PFSK-1 (cell line): Measurements from ENCODE around the gene ANP32D.

Experiments
- FOXP2 ChIP-seq: optimal IDR thresholded peaks from 2 replicates; pipeline ENCODE3; 2011; ENCODE audit warnings: borderline replicate concordance, control low read depth, inconsistent platforms; ENCODE audit not compliant: insufficient read depth; ENCODE audit errors: extremely low read length, extremely low read depth
- POLR2AphosphoS5 ChIP-seq: IDR thresholded peaks from 2 replicates; pipeline ENCODE4 v1.6.1; 2012; ENCODE audit warnings: low read depth, mild to moderate bottlenecking, control low read depth, low read length, moderate library complexity
- SIN3A ChIP-seq: IDR thresholded peaks from 2 replicates; pipeline ENCODE4 v1.6.1; 2012; ENCODE audit warnings: mild to moderate bottlenecking, low read length, moderate library complexity, borderline replicate concordance; ENCODE audit not compliant: insufficient read depth
- TAF1 ChIP-seq: IDR thresholded peaks from 2 replicates; pipeline ENCODE4 v1.6.1; 2012; ENCODE audit warnings: low read length, control low read depth, borderline replicate concordance; ENCODE audit not compliant: insufficient read depth
- TF ChIP-seq, protein P1 (sequence below), 2 experiments: IDR thresholded peaks; 2 replicates each; pipeline versions ENCODE4 v1.6.1 to v1.8.0; 2011 to 2012; ENCODE audit warnings: low read depth in 2 of 2, low read length in 2 of 2, control low read depth in 1 of 2, inconsistent platforms in 1 of 2, mild to moderate bottlenecking in 1 of 2, moderate library complexity in 1 of 2; ENCODE audit not compliant: insufficient read depth in 1 of 2

Gene ANP32D

GRCh38 chr12:48451372-48451771 is 21.0 kb upstream of the ANP32D start:
- TF ChIP-seq FOXP2 (no peak), POLR2AphosphoS5 (no peak), SIN3A (no peak), TAF1 (no peak)
- TF ChIP-seq, protein P1, sequence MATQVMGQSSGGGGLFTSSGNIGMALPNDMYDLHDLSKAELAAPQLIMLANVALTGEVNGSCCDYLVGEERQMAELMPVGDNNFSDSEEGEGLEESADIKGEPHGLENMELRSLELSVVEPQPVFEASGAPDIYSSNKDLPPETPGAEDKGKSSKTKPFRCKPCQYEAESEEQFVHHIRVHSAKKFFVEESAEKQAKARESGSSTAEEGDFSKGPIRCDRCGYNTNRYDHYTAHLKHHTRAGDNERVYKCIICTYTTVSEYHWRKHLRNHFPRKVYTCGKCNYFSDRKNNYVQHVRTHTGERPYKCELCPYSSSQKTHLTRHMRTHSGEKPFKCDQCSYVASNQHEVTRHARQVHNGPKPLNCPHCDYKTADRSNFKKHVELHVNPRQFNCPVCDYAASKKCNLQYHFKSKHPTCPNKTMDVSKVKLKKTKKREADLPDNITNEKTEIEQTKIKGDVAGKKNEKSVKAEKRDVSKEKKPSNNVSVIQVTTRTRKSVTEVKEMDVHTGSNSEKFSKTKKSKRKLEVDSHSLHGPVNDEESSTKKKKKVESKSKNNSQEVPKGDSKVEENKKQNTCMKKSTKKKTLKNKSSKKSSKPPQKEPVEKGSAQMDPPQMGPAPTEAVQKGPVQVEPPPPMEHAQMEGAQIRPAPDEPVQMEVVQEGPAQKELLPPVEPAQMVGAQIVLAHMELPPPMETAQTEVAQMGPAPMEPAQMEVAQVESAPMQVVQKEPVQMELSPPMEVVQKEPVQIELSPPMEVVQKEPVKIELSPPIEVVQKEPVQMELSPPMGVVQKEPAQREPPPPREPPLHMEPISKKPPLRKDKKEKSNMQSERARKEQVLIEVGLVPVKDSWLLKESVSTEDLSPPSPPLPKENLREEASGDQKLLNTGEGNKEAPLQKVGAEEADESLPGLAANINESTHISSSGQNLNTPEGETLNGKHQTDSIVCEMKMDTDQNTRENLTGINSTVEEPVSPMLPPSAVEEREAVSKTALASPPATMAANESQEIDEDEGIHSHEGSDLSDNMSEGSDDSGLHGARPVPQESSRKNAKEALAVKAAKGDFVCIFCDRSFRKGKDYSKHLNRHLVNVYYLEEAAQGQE (IDR thresholded peaks at IDR 0.05; ENCODE audit: insufficient read depth in 1 of 2, low read depth in 2 of 2, low read length in 2 of 2) = no peak

DNA sequence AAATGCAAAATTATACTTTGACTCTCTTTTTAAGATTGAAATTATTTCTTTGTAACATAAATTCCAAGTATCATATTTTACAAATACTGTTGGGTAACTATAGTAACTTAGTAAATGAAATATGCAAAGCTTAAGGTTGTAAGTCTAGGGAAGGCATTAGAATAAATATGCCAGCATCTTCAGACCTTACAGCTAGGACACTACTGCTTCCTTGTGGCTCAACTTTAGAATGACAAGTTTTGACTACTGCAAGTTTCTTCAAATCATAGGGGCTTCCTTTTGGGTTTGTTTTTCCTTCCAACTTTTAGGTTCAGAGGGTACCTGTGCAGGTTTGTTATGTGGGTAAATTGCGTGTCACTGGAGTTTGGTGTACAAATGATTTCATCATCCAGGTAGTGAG is 17.7 kb upstream of the ANP32D start:
- TF ChIP-seq, protein P1 (IDR thresholded peaks at IDR 0.05; ENCODE audit: insufficient read depth in 1 of 2, low read depth in 2 of 2, low read length in 2 of 2) = no peak
- TF ChIP-seq FOXP2 = no peak
- no peak for TF ChIP-seq POLR2AphosphoS5
- TF ChIP-seq TAF1 = no peak
- TF ChIP-seq SIN3A = no peak

GRCh38 chr12:48455116-48455515 is 17.2 kb upstream of the ANP32D start:
- TF ChIP-seq, protein P1 (IDR thresholded peaks at IDR 0.05; ENCODE audit: insufficient read depth in 1 of 2, low read depth in 2 of 2, low read length in 2 of 2) = no peak
- TF ChIP-seq SIN3A (no peak), TAF1 (no peak), FOXP2 (no peak), POLR2AphosphoS5 (no peak)

DNA sequence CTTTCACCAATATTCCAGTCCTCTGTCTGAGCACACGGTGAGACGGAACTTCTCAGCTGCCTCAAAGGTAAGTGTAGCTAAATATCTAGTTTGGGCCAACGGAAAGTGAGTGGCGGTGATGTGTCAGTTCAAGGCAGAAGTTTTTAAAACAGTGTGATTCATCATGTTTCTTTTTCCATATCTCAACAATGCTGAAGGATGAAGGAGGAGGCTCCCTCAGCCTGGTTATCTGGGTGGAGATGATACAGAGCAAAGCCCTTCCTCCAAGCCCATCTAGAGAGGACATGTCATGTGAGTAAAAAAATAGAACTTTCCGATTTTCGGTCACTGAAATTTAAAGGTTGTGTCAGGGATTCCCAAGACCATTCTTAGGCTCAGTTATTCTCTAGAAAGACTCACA is 13.1 kb upstream of the ANP32D start:
- TF ChIP-seq TAF1 = no peak
- no peak for TF ChIP-seq POLR2AphosphoS5
- no peak for TF ChIP-seq SIN3A
- TF ChIP-seq, protein P1 (IDR thresholded peaks at IDR 0.05; ENCODE audit: insufficient read depth in 1 of 2, low read depth in 2 of 2, low read length in 2 of 2) = no peak
- no peak for TF ChIP-seq FOXP2

- no peak for TF ChIP-seq TAF1
Measured at GRCh38 chr12:48473061-48473460, 702 bp downstream of the ANP32D start.
